C1 segment of cervical spinal cord (tissue), 14 donors: ENCODE measurements around the gene SLAMF9.
"Not testable (repeated sequence)": the region's sequence is repeated elsewhere in the genome, so short reads cannot be mapped to it uniquely, and the experiment has no call there.

Source experiments
- DNase-seq, 14 donors: peaks; one replicate each; lab custom pipeline; 2025; lab: John Stamatoyannopoulos, UW

Gene SLAMF9

DNA sequence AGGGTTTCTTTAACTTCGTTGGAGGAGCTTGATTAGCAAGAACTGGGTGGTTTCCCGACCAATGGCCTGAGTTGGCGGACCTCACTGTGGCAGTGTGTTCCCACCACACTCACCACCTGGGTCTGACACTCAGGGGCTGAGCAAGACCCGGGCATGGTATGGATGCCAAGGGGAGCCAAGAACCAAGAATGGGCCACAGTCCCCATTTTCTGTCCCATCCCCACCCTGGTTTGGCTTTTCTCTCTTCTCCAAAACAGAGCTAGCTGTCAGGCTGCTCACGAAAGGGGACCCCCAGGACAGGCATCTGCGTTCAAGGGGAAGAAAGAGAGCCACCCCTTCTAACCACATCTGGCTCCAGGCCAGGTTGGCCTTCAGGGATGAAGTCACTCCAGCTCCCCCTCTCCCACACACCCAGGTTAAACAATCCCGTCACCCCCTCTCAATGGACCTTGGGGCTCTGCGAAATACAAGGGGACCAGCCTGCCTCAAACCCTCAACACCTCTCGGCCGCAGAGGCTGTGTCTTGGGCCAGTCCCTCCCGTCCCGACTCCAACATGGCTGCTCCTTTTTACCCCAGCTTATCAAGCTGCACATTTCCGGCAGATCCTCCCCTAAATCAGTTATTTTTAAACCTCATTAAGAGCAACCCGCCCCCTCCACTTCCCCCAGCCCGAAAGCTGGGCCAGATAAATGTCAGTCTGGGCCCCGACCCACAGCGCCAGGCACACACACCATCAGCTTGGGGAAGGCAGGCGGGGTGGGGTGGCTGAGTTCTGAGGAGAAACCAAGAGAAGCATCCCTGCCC lies 32.1 kb downstream of the SLAMF9 start:
- no peak for DNase-seq

DNA sequence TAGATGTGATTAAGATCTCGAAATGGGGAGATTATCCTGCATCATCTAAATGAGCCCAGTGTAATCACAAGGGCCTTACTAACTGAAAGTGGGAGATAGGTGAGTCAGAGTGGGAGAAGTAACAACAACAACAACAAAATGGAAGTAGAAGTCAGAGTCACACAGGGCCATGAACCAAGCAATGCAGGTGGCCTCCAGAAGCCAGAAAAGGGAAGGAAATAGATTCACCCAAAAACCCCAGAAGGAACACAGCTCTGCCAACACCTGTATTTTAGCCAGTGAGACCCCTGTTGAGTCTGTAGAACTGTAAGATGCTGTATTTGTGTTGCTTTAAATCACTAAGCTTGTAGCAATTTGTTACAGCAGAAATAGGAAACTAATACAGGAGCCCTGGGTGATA lies 32.8 kb downstream of the SLAMF9 start:
- no peak for DNase-seq

DNA sequence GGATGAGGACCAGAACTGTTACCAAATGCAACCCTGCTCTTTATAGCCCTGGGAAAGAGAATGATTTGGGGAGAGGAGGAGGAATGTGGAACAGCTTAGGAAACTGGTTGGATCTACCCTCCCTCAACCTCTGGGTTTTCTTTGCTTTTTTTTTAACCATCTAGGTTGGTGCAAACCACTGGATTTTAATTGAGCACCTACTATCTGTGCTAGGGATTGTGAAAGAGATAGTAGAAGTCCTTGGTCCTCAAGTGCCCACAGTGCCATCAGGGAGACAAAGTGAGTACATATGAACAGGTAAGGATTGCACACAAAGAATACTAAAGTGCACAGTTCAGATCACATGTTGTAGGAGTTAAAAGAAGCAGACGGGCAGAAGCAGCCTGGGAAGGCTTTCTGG lies 33.4 kb downstream of the SLAMF9 start:
- DNase-seq: no peak

DNA sequence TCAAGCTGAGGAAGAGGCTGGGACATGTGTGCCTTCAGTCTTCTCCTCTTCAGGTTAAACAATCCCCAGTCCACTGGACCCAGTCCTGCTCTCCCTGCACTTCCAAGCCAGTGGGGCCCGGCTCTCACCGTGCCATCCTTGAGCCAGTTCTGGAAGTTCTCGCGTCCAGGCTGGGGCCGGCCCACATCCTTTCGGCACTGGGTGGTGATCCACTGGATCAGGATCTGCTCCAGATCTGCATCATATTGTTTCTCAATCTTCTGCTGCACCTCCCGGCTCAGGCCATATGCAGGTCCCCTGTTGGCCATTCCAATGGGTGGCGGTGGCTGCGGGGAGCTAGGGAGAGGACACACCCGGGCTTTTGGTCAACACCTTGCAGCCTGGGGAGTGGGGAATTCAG lies 33.8 kb downstream of the SLAMF9 start:
- DNase-seq: no peak

DNA sequence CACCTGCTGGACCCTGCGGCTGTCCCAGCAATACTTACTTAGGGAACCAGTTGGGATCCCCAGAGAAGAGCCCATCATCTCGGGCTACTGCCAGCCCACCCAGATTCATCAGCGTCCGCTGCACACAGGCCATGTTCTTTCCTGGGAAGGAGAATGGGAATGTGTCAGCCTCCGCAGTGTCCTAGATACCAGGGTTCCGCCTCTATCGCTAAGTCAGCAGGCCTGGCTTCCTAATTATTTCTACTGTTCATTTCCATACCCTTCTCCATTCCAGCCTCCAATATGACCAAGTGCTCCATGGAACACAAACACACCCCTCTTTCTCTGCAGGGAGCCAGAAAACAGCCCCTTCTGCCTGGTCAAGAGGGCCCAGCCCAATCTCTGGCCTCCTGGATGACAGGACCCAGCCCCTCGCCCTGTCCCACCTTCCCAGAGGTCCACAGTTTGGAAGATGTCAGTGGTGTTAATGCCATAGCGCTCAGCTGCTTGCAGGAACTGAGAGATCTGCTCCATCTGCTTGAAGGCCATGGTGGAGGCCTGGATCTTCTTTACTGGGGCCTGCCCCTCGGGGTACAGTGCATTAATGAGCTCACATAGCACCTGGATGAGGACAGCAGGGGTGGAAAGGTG lies 34.7 kb downstream of the SLAMF9 start:
- DNase-seq: no peak

DNA sequence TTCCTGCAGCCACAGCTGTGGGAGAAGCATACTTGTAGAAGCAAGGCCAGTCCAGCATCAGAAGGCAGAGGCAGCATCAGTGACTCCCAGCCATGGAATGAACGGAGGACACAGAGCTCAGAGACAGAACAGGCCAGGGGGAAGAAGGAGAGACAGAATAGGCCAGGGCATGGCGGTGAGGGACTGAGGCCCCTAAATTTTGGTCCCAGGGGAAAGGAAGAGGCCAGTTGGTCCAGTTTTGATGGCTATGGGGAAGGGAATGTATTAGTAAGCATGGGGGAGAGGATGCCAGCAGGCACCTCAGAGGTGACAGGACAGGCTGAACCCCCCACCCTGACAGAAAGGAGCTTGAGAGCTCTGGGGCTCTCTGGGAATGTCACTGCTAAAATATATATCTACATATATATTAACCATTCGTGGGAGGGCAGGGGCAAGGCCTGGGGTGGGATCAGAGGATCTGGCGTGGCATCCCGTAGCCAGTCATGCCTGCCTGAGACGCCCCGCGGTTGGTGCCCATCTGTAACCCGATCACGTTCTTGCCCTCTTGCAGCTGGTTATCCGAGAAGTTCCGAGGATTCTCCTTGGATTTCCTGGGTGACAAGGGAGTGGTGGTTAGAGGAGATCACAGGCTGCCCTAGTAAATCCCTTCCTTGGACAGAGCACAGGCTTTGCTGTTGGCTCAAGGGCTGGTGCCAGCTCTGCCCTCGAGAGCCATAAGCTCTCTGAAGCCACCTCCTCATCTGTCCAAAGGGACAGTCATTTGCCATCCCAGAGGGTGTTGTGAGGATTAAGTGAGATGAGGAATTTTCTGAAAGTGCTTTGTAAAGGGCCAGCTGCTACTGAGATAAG lies 35.5 kb downstream of the SLAMF9 start:
- DNase-seq: no peak

DNA sequence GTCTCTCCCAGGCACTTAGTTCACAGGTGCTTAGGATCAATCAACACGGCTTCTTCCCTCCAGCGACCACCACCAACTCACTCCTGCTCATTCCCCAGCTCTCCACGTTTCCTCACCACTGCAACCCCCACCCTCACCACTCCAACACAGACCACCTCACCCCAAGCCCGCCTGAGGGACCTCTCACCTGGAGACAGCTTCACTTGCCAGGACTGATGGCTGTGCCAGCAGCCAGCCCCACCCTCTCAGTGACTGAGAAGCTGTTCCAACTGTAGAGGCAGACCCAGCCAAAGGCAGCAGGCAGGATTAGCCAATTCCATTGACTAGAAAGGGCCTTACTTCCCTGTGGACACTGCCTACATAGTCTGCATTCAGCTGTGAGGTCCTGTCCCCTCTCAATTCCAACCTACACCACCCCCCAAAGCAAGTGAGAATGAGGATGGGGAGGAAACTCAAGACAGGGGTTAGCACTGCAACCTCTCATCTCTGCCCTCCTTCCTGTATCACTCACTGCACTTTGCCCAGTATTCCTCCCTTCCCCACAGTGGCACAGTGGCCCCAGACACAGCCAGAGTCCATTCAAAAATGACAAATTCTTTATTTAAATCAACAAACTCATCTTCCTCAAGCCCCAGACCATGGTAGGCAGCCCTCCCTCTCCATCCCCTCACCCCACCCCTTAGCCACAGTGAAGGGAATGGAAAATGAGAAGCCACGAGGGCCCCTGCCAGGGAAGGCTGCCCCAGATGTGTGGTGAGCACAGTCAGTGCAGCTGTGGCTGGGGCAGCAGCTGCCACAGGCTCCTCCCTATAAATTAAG lies 36.3 kb downstream of the SLAMF9 start:
- no peak for DNase-seq

DNA sequence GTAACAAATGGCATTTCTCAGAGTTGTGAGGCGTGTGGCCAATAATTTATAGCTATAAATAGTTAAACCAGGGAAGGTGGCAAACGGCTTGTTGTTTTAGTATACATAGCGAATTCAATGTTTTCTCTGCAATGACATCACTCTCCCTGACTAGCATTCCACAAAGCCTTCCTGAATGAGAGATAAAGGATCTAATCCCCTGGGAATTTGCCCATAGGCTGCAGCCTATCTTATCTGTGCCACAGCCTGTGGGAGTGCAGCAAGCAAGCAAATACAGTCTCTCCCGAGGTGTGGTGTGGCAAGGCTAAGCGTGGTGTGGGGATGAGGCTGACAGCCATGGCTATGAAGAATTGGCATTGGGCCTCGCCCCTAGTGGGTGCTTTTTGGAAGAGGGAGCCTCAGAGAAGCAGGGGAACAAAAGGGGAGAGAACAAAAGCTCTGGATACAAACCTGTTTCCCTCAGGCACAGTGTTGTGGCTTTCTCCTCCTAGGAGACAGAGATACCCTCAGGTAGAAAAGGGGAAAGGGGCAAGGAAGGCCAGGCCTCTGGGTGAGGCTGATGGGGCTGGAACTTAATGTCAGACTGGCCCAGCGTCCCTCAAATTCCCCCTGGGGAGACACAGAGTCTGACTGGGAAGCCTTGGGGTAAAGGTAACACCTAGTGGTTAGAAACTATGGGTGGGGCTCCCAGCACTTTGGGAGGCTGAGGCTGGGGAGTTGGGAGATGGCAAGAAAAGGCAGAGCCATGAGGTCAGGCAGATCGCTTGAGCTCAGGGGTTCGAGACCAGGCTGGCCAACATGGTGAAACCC lies 37.6 kb downstream of the SLAMF9 start:
- peak in 1 of 14 donors; percentile 26 for DNase-seq

DNA sequence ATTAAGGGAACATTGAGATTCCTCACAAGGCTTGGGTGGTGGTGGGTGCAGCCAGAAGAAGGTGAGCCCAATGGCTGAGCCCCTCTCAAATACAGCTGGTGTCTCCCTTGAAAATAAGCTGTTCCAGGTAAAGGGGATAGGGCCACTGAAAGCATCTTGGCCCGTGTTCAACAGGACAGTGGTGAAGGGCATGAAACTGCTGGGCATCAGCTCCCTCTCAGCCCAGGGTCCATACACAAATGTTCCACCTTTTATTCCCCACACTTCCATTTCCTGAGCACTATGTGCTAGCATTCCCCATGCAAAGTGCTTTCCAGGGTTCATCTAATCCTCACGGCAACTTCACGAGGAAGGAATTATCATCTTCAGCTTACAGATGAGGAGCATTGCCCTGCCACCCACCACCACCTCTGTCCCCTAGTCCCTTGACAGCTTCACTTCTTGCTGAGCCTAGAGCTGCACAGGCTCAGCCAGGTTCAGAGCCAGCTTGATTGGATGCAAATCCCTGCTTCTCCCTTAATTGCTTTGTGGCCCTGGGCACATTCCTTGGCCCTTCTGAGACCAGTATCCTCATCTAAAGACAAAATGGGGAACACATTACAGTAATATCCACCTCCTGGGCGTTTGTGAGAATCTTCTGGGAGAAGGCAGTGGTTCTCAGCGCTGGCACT lies 38.3 kb downstream of the SLAMF9 start:
- DNase-seq: no peak

DNA sequence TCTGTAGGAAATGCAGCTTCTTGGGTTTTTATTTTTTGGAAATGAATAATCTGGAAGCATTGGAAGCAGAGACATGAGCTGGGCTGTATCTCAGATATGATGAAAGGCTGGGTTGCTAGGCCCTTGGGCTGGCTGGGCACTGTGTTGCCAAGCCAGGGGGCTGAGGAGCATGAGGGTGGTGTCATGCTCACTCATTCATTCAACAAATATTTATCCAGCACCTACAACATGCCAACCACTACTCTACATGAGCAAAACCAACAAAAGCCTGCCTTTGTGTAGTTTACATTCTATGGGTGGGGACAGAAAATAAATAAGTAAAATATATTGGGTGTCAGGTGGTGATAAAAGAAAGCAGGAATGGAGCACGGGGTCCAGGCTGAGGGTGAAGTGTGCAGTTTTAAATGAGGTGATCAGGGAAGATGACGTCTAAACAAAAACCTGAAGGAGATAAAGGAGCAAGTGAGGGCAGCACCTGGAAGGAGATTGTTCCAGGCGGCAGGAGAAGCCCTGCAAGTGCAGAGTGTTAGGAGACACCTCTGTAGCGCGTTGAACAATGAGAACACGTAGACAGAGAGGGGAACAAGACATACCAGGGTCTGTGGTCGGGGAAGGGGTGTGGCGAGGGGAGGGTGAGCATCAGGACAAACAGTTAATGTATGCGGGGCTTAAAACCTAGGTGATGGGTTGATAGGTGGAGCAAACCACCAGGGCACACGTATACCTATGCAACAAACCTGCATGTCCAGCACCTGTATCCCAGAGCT lies 39.6 kb downstream of the SLAMF9 start:
- no peak for DNase-seq

DNA sequence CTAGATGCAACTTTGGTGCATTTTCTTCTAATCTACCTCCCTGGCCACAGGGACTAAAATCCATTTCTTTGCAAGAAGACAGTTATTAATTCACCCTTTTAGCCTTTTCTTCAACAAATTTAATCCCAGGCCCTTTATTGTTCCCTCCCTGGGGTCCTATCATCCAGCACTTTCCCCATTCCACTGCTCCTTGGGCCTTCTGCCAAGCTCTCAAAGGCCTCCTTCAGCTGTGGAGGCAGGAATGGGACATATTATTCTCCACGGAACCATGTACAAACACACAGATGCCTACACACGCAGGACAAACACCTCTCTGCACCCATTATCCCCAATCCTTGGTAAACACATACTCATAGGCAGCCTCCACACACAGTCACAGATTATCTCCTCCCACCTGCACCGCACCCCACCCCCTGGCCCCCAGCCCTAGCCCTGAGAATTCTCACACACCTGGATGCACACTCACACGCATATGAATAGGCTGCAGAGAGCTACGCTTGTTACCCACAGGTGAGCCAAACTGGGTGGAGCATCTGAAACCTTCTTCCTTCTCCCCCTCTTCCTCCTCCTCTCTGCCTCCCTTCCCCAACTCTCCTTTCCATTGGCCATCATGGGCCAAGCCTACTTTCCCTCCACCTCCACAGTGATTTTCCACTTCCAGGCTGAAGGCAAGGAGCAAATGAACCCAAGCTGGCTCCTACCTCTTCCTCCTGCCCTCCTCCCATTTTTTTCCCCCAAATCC lies 40.4 kb downstream of the SLAMF9 start:
- no peak for DNase-seq

DNA sequence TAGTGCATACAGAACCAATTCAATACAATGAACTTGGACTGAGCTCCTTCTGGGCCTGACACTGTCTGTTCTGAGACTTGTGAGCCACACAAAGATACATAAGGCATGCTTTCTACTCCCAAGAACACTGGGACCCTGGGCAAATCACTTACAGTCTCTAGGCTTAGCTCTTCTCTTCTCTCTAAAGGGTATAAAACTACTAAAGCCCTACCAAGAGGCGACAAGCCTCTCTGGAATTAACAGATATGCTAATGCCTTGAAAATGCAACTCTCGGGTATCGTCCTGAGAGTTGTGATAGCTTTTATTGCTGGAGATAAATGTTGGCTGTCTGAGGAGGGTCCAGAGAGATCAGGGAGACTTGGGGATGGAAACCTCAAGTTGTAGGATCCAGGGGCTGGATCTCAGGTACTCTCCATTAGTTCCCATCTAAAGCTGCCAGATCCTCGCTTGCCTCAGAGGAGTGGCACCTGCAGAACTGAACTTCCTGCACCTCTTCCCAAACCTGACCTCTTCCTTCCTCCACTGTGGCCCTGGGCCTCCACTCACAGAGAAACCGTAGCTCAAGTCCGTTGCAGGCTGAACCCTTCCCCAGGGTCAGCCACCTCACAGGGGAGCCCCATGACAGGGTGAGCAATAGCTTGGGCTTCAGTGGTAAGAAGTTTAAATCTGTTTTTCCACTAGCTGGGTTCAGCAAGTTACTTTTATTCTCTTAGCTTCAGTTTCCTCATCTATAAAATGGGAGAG lies 42.5 kb downstream of the SLAMF9 start:
- DNase-seq: no peak

DNA sequence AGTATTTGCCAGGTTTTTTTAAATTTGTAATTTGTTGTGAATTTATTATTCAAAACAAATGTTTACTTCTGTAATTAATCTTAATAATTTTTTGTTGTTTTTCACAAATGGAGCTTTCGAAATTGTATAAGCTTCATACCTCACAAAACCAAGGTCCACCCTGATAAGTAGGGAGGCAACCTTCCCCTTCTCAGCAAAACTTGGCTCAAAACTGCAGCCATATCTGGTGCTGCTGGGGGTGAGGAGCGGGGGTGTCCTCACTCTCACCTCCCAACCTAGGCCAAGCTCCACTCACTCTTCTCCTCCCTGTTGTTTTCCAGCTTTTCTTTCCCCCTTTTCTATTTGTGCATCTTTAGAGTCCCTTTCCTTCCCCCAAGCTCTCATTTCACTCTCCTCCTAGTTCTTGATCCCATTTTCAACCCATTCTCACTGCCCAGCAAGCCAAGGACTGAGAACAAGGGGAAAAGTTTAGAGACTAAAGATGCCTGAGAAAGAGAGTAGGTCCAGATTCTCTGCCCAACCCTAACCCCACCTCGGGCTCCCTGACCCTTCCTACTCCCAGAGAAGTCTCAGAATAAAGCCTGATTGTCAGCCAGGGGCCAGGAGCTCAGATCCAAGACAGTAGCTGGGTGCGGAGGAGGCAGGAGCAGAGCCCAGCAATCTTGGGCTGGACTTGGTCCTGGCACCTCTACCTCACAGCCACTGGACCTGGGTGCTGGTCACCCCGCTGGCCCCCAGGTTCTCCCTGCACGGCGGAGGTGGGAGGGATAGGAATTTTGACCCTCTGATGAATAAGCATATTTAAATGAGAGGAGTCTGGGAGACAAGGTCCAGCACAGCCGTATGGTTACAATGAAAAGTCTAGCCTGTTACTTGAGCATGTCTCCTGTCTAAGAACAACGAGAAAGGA lies 45.8 kb downstream of the SLAMF9 start:
- DNase-seq: no peak

DNA sequence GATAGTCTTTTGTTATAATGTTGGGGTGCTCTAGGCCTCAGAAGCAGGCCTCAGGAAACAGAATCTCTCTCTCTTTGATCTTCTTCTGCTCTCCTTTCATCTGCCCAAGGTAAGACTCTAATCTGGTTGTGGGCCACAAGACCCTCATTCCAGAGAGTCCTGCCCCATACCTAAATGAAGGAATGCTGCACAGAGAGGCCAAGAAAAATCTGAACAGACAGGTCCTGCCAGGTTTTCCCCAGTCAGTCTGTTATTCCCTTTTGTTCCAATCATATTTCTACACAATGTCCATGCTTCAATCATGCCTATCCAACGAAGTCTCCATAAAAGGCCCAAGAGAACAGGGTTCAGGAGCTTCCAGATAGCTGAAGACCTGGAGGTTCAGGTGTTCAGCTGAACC lies 47.1 kb downstream of the SLAMF9 start:
- no peak for DNase-seq

DNA sequence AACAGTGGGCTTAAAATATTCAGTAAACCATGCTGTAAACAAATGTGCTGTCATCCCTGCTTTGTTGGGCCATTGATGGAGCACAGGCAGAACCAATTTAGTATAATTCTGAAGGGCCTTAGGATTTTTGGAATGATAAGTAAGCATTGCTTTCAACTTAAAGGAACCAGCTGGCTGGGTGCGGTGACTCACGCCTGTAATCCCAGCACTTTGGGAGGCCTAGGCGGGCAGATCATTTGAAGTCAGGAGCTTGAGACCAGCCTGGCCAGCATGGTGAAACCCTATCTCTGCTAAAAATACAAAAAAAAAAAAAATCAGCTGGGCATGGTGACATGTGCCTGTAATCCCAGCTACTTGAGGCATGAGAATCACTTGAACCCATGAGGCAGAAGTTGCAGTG lies 50.0 kb downstream of the SLAMF9 start:
- DNase-seq: not testable (repeated sequence)

DNA sequence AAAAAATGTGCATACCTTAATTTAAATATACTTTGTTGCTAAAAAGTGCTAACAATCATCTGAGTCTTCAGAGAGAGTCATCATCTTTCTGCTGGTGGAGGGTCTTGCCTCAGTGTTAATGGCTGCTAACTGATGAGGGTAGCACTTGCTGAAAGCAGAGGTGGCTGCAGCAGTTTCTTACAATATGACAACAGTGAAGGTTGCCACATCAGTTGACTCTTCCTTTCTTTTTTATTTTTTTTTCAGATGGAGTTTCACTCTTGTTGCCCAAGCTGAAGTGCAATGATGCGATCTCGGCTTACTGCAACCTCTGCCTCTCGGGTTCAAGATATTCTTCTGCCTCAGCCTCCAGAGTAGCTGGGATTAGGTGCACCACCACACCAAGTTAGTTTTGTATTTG lies 51.5 kb downstream of the SLAMF9 start:
- no peak for DNase-seq
